Activated naive CD4-positive, alpha-beta T cell treated with Interleukin-2 at 50 U/mL for 16 hours (primary cell): ENCODE results near the gene NTMT2.

Source experiments
- DNase-seq: peaks from one replicate; pipeline ENCODE4 v3.0.0-alpha.2; 2020

Gene NTMT2

DNA sequence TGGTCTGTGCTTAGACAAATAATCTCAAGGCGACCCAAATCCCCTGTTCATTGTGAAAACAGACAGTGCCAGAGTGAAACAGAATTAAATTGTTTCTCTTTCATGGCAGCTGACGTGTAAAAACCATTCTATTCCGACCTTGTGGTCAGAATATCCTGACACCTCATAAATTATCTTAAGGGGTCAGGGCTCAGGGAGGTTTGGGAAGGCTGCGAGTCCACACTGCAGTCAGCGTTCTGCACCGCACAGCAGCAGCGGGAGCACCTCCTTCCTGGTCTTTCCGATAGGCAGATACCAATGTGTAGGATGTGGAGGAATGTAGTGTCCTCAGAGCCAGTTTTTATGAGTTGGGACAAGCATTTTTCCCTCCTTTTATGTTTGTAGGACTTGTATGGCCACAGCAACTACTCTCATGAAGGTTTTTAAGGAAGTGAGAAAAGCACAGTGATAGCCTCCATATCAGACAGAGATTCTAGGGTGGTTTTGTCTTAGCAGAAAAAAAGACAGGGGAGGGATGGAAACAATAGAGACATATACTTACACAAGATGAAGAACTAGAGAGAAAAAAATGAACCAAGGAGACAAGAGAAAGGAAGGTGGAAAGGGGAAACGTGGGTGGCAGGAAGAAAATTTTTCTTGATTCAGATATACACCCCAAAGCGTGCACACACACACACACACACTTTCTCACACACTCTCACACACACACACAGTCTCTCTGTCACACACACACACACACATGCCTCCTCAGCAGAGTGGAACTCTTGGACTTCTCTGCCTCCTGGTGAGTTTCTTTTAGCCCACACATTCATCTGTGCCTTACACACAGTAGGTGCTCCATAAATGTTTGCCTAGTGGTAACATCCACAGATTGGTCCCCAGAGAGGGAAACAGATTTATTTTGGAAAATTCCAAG lies 68.6 kb downstream of the NTMT2 start:
- no peak for DNase-seq

DNA sequence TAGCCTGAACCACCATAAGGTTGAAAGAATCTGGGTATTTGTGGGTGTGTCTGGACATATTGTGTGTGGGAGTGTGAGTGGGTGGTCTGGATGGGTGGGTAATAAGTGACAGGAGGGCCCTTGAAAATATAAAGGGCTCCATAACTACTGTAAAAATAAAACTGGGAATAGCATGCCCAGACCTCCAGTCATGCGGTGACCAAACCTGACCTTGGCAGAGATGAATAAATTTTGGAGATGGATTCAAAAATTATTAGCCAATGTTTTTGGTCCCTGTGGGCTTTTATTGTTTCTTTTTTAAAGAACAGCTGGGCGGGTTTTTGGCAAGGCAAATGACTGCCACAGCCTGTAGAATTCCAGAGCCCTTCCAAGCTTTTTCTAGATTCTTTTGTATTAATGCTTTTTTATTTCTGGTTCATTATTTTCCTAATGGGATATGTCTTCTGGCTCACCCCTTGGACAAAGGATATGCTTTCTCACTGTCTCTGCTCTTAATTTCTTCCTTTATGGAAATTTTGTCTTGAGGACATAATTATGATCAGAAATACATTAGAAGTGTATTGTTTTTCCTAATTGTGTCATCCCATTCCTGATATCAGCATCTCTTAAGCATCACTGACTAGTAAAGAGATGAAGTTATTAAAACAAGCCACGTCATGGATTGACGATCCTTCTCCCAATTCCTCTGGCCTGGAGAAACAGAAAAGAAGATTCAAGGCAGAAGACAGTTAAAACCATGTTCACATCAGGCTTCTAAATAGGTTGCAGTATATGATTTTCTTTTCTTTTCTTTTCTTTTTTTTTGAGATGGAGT lies 69.5 kb downstream of the NTMT2 start:
- DNase-seq: no peak

DNA sequence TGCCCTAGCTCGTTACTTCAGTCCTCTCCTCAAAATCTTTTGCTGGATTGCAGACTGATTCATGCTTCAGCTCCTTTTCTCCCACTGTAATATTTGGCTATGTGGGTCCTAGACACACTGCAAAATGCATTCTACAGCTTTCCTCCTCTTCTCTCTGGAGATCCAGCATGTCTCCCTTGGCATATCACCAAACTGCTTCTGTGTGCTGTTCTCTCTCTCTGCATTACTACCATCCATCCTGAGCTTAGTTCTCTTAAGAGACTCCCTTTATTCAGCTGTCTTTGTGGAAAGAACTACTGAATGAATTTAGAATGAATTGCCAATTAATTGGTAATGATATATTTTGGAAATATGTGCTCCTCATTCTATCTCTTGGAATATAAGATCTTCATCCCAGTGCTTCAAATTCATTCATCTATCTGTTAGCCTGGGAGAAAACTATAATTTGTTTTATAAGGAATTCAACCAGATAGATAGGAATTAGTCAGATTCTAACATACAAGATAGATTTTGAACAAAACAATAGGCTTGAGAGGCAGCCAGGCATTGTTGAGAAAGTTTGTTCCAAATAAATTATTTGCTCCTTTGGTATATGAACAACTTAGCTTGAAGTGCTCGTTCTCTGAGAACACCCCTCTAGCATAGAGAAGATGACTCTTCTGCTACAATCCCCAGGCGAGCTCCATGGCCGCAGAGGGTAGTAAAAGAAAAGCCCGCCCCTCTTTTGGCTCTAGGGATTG lies 71.9 kb downstream of the NTMT2 start:
- no peak for DNase-seq

DNA sequence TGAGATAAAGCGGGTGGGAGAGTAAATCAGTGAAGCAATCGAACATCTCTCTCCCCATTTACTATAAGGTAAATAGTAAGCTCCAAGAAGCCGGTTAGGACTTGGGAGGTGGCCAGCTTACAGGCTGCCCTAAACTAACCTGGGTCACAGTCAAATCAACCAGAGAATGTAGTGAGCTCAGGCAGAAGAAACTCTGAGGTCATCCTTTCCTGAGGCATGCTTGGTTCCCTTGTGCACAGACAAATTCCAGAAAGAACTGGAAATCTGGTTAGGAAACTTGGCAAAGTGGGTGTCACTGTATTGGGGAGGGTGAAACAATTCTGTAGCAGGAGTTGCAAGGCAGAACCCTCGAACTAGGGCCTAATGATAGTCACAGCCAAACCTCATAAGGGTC lies 72.5 kb downstream of the NTMT2 start:
- DNase-seq: no peak
